Measurements from ENCODE around the gene AXL.
"Not testable (repeated sequence)": the region's sequence is repeated elsewhere in the genome, so short reads cannot be mapped to it uniquely, and the experiment has no call there.

The AXL gene

DNA sequence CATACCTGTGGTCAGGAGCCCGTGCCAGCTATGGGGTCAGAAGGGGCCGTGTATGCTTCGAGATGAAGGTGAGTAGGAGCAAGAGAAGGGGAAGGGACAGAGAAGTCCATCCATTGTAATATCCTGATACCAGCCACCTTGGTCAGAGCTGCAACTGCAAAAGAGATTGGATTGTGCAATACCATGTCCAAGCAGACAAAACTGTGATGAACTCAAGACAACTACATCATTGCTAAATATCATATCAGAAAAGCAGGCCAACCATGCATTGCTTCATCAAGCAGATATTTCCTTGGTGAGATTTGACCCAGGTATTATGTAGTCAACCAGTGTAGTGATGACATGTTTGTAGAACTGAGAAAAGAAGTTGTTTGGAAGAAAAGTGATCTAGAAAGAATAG lies 57.2 kb downstream of the AXL start:
- Histone ChIP-seq H3K9me3 (replicated peaks in 1 of 2; ENCODE audit: control insufficient read depth in 2 of 2, insufficient read depth in 1 of 2, low read depth in 1 of 2, low read length in 2 of 2) (no peaks in the 10 kb centered on the region), H2AFZ (ENCODE audit: low read length) (no peak overlapping the region), H3K79me1 (ENCODE audit: low read depth, low read length) (no peaks in the 10 kb centered on the region), H3K27me3 (ENCODE audit: control insufficient read depth in 3 of 3, insufficient read depth in 3 of 3, low read depth in 1 of 3, low read length in 3 of 3) (no peaks in the 10 kb centered on the region), H3K4me1 (ENCODE audit: control insufficient read depth in 2 of 2, insufficient read depth in 1 of 2, low read depth in 1 of 2, low read length in 2 of 2) (no peaks in the 10 kb centered on the region), H3K14ac (ENCODE audit: low read length) (no peak overlapping the region), H2BK5ac (ENCODE audit: low read length) (no peak overlapping the region), H3K23ac (ENCODE audit: low read depth, low read length, poor library complexity) (no peak overlapping the region), H3K9ac (ENCODE audit: low read depth, low read length, poor library complexity) (no peak overlapping the region), H2BK12ac (ENCODE audit: low read length) (no peak overlapping the region), H3K4ac (ENCODE audit: low read length) (no peak overlapping the region), H3K4me2 (ENCODE audit: insufficient read depth, low read length, poor library complexity, severe bottlenecking) (no peak overlapping the region), H2BK120ac (ENCODE audit: low read depth, low read length) (no peak overlapping the region), H3K36me3 (replicated peaks in 1 of 2; ENCODE audit: control insufficient read depth in 2 of 2, insufficient read depth in 2 of 2, low read length in 2 of 2) (peaks cover 77 to 98% of the 10 kb centered on the region in 2 donors), H4K91ac (ENCODE audit: low read depth, low read length, poor library complexity) (no peak overlapping the region), H2AK5ac (ENCODE audit: low read depth, low read length) (no peak overlapping the region), H3K4me3 (ENCODE audit: low read length in 2 of 2) (no peak overlapping the region), H4K8ac (ENCODE audit: low read depth, low read length) (no peak overlapping the region), H2BK15ac (ENCODE audit: low read length) (no peak overlapping the region), H3K18ac (ENCODE audit: low read length) (no peak overlapping the region), H3K27ac (replicated peaks; ENCODE audit: low read length) (no peak overlapping the region)
- no CpG with 5 or more reads among the region's 3 CpGs for WGBS, 2 donors (ENCODE audit: extremely low coverage in 2 of 2, insufficient read length in 2 of 2, insufficient replicate concordance in 1 of 2)
- no peak for DNase-seq (ENCODE audit: low spot score)

DNA sequence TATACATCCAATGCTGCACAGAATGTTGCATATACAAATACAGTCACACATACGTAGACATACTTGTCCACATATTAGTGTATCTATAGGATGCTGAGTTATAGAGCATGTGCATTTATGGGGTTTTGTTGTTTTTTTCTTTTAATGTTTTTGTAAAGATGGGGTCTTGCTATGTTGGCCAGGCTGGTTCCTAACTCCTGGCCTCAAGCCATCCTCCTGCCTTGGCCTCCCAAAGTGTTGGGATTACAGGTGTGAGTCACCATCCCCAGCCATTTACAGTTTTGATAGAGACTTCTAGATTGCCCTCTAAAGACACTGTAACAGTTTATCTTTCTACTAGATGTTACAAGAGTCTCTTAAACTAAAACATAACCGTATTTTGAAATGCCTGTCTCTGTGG lies 59.5 kb downstream of the AXL start:
- Histone ChIP-seq H3K9me3 (replicated peaks in 1 of 2; ENCODE audit: control insufficient read depth in 2 of 2, insufficient read depth in 1 of 2, low read depth in 1 of 2, low read length in 2 of 2) (no peaks in the 10 kb centered on the region), H2BK120ac (ENCODE audit: low read depth, low read length) (no peak overlapping the region), H3K27ac (replicated peaks; ENCODE audit: low read length) (no peak overlapping the region), H3K4me3 (ENCODE audit: low read length in 2 of 2) (no peak overlapping the region), H3K4me2 (ENCODE audit: insufficient read depth, low read length, poor library complexity, severe bottlenecking) (no peak overlapping the region), H3K36me3 (replicated peaks in 1 of 2; ENCODE audit: control insufficient read depth in 2 of 2, insufficient read depth in 2 of 2, low read length in 2 of 2) (peaks cover 65 to 97% of the 10 kb centered on the region in 2 donors), H4K8ac (ENCODE audit: low read depth, low read length) (no peak overlapping the region), H4K91ac (ENCODE audit: low read depth, low read length, poor library complexity) (no peak overlapping the region), H3K14ac (ENCODE audit: low read length) (no peak overlapping the region), H3K4ac (ENCODE audit: low read length) (no peak overlapping the region), H2BK15ac (ENCODE audit: low read length) (no peak overlapping the region), H3K79me1 (ENCODE audit: low read depth, low read length) (no peaks in the 10 kb centered on the region), H2BK5ac (ENCODE audit: low read length) (no peak overlapping the region), H3K23ac (ENCODE audit: low read depth, low read length, poor library complexity) (no peak overlapping the region), H2AFZ (ENCODE audit: low read length) (no peak overlapping the region), H2BK12ac (ENCODE audit: low read length) (no peak overlapping the region), H3K9ac (ENCODE audit: low read depth, low read length, poor library complexity) (no peak overlapping the region), H2AK5ac (ENCODE audit: low read depth, low read length) (no peak overlapping the region), H3K4me1 (ENCODE audit: control insufficient read depth in 2 of 2, insufficient read depth in 1 of 2, low read depth in 1 of 2, low read length in 2 of 2) (no peaks in the 10 kb centered on the region), H3K18ac (ENCODE audit: low read length) (no peak overlapping the region), H3K27me3 (ENCODE audit: control insufficient read depth in 3 of 3, insufficient read depth in 3 of 3, low read depth in 1 of 3, low read length in 3 of 3) (no peaks in the 10 kb centered on the region)
- WGBS, 2 donors (ENCODE audit: extremely low coverage in 2 of 2, insufficient read length in 2 of 2, insufficient replicate concordance in 1 of 2) = no CpG with 5 or more reads among the region's 2 CpGs
- no peak for DNase-seq (ENCODE audit: low spot score)

DNA sequence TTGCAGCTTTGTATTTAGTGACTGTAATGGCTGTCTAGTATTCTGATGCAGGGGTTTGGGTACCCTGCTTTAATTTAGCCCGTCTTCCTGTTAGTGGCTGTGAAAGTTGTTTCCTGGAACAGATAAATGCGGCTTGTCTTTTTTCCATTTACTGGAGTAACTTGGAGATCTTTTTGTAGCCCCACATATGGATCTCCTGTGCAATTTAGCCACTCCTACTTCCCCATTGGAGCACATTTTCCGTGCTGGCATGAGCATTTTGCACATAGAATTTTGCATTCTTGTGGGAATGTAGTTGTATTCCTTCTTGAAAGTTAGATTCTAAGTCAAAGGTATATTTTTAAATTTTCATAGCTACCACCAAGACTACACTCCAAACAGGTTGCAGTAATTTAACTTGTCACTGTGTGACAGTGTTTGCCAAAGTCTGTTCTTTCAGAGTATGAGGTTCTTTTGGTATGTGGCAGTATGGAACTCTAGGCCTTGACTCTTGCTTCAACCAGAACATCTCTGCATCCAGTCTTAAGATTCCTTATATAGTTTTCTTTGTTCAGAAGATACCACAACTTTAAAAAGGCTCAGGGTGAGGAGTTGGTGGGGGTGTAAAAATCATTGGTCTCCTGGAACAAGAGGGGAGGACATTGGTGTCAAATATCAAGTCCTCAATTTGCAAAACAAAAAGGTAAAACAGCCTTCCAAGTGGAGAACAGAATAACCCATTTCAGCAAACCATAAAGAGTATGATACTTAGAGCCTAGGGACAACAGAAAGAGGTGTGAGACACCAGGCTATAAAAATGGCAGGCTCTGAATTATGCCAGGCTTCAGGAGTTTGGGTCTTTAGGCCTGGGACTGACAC lies 69.9 kb downstream of the AXL start:
- Histone ChIP-seq H3K36me3 (replicated peaks in 1 of 2; ENCODE audit: control insufficient read depth in 2 of 2, insufficient read depth in 2 of 2, low read length in 2 of 2) (peaks cover 51 to 98% of the 10 kb centered on the region in 2 donors), H3K27ac (replicated peaks; ENCODE audit: low read length) (no peak overlapping the region), H3K79me1 (ENCODE audit: low read depth, low read length) (no peaks in the 10 kb centered on the region), H3K4ac (ENCODE audit: low read length) (no peak overlapping the region), H2AK5ac (ENCODE audit: low read depth, low read length) (no peak overlapping the region), H3K14ac (ENCODE audit: low read length) (no peak overlapping the region), H3K18ac (ENCODE audit: low read length) (no peak overlapping the region), H3K4me2 (ENCODE audit: insufficient read depth, low read length, poor library complexity, severe bottlenecking) (no peak overlapping the region), H2BK15ac (ENCODE audit: low read length) (no peak overlapping the region), H3K27me3 (ENCODE audit: control insufficient read depth in 3 of 3, insufficient read depth in 3 of 3, low read depth in 1 of 3, low read length in 3 of 3) (no peaks in the 10 kb centered on the region), H3K9me3 (replicated peaks in 1 of 2; ENCODE audit: control insufficient read depth in 2 of 2, insufficient read depth in 1 of 2, low read depth in 1 of 2, low read length in 2 of 2) (no peaks in the 10 kb centered on the region), H2BK120ac (ENCODE audit: low read depth, low read length) (no peak overlapping the region), H2BK12ac (ENCODE audit: low read length) (no peak overlapping the region), H3K4me1 (ENCODE audit: control insufficient read depth in 2 of 2, insufficient read depth in 1 of 2, low read depth in 1 of 2, low read length in 2 of 2) (peaks cover 0 to 2% of the 10 kb centered on the region in 2 donors), H3K23ac (ENCODE audit: low read depth, low read length, poor library complexity) (no peak overlapping the region), H3K9ac (ENCODE audit: low read depth, low read length, poor library complexity) (no peak overlapping the region), H2AFZ (ENCODE audit: low read length) (no peak overlapping the region), H2BK5ac (ENCODE audit: low read length) (no peak overlapping the region), H4K8ac (ENCODE audit: low read depth, low read length) (no peak overlapping the region), H3K4me3 (ENCODE audit: low read length in 2 of 2) (no peak overlapping the region), H4K91ac (ENCODE audit: low read depth, low read length, poor library complexity) (no peak overlapping the region)
- no peak for DNase-seq (ENCODE audit: low spot score)
- no CpG with 5 or more reads among the region's 3 CpGs for WGBS, 2 donors (ENCODE audit: extremely low coverage in 2 of 2, insufficient read length in 2 of 2, insufficient replicate concordance in 1 of 2)

DNA sequence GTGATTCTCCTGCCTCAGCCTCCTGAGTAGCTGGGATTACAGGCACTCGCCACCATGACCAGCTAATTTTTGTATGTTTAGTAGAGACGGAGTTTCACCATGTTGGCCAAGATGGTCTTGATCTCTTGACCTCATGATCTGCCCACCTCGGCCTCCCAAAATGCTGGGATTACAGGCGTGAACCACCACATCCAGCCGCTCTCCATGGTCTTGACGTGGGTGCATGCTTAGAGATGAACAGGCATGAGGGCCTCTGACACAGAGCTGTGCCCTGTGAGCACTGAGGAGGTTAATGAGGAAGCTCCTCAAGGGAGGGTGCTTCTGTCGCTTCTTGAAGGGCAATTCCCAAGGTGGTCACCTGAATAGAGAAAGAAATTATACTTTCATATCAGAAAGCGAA lies 70.8 kb downstream of the AXL start:
- H3K36me3 ChIP-seq (replicated peaks in 1 of 2; ENCODE audit: control insufficient read depth in 2 of 2, insufficient read depth in 2 of 2, low read length in 2 of 2) = peaks cover 56 to 98% of the 10 kb centered on the region in 2 donors
- WGBS, 2 donors (ENCODE audit: extremely low coverage in 2 of 2, insufficient read length in 2 of 2, insufficient replicate concordance in 1 of 2) = no CpG with 5 or more reads among the region's 8 CpGs

More for the DNA sequence above, 70.8 kb downstream of the AXL start:
- not testable (repeated sequence) for H3K14ac ChIP-seq (ENCODE audit: low read length); H2AFZ ChIP-seq (ENCODE audit: low read length); H3K18ac ChIP-seq (ENCODE audit: low read length); H3K27me3 ChIP-seq (ENCODE audit: control insufficient read depth in 3 of 3, insufficient read depth in 3 of 3, low read depth in 1 of 3, low read length in 3 of 3); H3K9ac ChIP-seq (ENCODE audit: low read depth, low read length, poor library complexity); H3K4me2 ChIP-seq (ENCODE audit: insufficient read depth, low read length, poor library complexity, severe bottlenecking); H3K4me3 ChIP-seq (ENCODE audit: low read length in 2 of 2); H4K8ac ChIP-seq (ENCODE audit: low read depth, low read length); H3K4me1 ChIP-seq (ENCODE audit: control insufficient read depth in 2 of 2, insufficient read depth in 1 of 2, low read depth in 1 of 2, low read length in 2 of 2); H3K9me3 ChIP-seq (replicated peaks in 1 of 2; ENCODE audit: control insufficient read depth in 2 of 2, insufficient read depth in 1 of 2, low read depth in 1 of 2, low read length in 2 of 2); DNase-seq (ENCODE audit: low spot score); H2BK5ac ChIP-seq (ENCODE audit: low read length); H3K27ac ChIP-seq (replicated peaks; ENCODE audit: low read length); H3K23ac ChIP-seq (ENCODE audit: low read depth, low read length, poor library complexity); H2BK12ac ChIP-seq (ENCODE audit: low read length); H3K79me1 ChIP-seq (ENCODE audit: low read depth, low read length); H4K91ac ChIP-seq (ENCODE audit: low read depth, low read length, poor library complexity); H2AK5ac ChIP-seq (ENCODE audit: low read depth, low read length); H2BK15ac ChIP-seq (ENCODE audit: low read length); H3K4ac ChIP-seq (ENCODE audit: low read length); H2BK120ac ChIP-seq (ENCODE audit: low read depth, low read length)

Data from neuronal stem cell (in vitro differentiated cells).